GM12878 (cell line): ENCODE results near the gene NUDT22. TPM values are rescaled to one million over a fixed set of nuclear protein-coding genes. Genes with fewer than 3 reads are reported as not detected.

Source experiments
- BACH1 ChIP-seq: fragments of 450-650 bp; IDR thresholded peaks from 2 replicates; pipeline ENCODE4 v1.6.1; 2017; ENCODE audit warnings: mild to moderate bottlenecking, borderline replicate concordance
- BHLHE40 ChIP-seq, 2 experiments: fragments of 450-650 bp in 1 of 2; IDR thresholded peaks; 2 replicates each; pipeline ENCODE4 v1.6.1; 2011 to 2017; ENCODE audit warnings: low read depth in 2 of 2, borderline replicate concordance in 1 of 2, improper control_type of control experiment in 1 of 2, low read length in 1 of 2, mild to moderate bottlenecking in 1 of 2
- CHD1 ChIP-seq: IDR thresholded peaks from 2 replicates; pipeline ENCODE4 v1.6.1; 2012; ENCODE audit warnings: low read depth, low read length, improper control_type of control experiment
- CHD4 ChIP-seq: fragments of 200-600 bp; sonication (generic); IDR thresholded peaks from 2 replicates; pipeline ENCODE4 v1.6.1; 2016; ENCODE audit warnings: mild to moderate bottlenecking
- E2F4 ChIP-seq: IDR thresholded peaks from 2 replicates; pipeline ENCODE4 v1.6.1; 2012; ENCODE audit warnings: low read depth, low read length, improper control_type of control experiment
- HCFC1 ChIP-seq: fragments of 150-350 bp; IDR thresholded peaks from 2 replicates; pipeline ENCODE4 v1.6.1; 2014; ENCODE audit warnings: low read length
- IKZF1 ChIP-seq: fragments of 450-650 bp; conservative IDR thresholded peaks from 2 replicates; pipeline ENCODE4 v1.6.1; 2017; ENCODE audit warnings: antibody characterized with exemption, mild to moderate bottlenecking
- IRF4 ChIP-seq: IDR thresholded peaks from 2 replicates; pipeline ENCODE4 v1.6.1; 2011; ENCODE audit warnings: low read depth, low read length
- LARP7 ChIP-seq: fragments of 450-650 bp; IDR thresholded peaks from 2 replicates; pipeline ENCODE4 v1.6.1; 2017; ENCODE audit warnings: mild to moderate bottlenecking
- NR2C1 ChIP-seq: fragments of 450-650 bp; IDR thresholded peaks from 2 replicates; pipeline ENCODE4 v1.6.1; 2017; ENCODE audit warnings: antibody characterized with exemption, mild to moderate bottlenecking, moderate library complexity
- POLR2AphosphoS2 ChIP-seq: IDR thresholded peaks from 2 replicates; pipeline ENCODE4 v1.6.1; 2011; ENCODE audit warnings: low read depth, mild to moderate bottlenecking, low read length, improper control_type of control experiment, moderate library complexity
- POU2F2 ChIP-seq: IDR thresholded peaks from 3 replicates; pipeline ENCODE4 v1.6.1; 2011; ENCODE audit warnings: low read depth, mild to moderate bottlenecking, low read length, borderline replicate concordance
- RELB ChIP-seq: fragments of 450-650 bp; IDR thresholded peaks from 2 replicates; pipeline ENCODE4 v1.6.1; 2017; ENCODE audit warnings: low read depth, mild to moderate bottlenecking, moderate library complexity
- RFX5 ChIP-seq: IDR thresholded peaks from 2 replicates; pipeline ENCODE4 v1.6.1; 2011; ENCODE audit warnings: low read depth, low read length, improper control_type of control experiment
- RUNX3 ChIP-seq: IDR thresholded peaks from 2 replicates; pipeline ENCODE4 v1.6.1; 2012; ENCODE audit warnings: low read length, inconsistent platforms
- STAT1 ChIP-seq: fragments of 450-650 bp; conservative IDR thresholded peaks from 2 replicates; pipeline ENCODE4 v1.6.1; 2014; ENCODE audit warnings: antibody characterized with exemption, mild to moderate bottlenecking
- ZBTB4 ChIP-seq: fragments of 450-650 bp; formaldehyde crosslinking; IDR thresholded peaks from 2 replicates; pipeline ENCODE4 v1.4.0; 2022; ENCODE audit warnings: mild to moderate bottlenecking, moderate library complexity
- polyA plus RNA-seq, 11 experiments: library from polyadenylated mRNA; depleted of rRNA in 4 of 11; unstranded in 6 of 11; stranded (reverse) in 5 of 11; fragments of >200 nt; fragmentation: Nextera tagmentation in 4 of 11; fragmentation: Illumina TruSeq in 1 of 11; extraction: Ambion mirVana in 4 of 11; extraction: Trizol in 1 of 11; gene quantifications; 1 replicate in 1 of 11; 2 replicates in 10 of 11; pipeline versions ENCODE4 v1.2.1 to v1.2.3, GENCODE V29; 2011 to 2016; ENCODE audit warnings: inconsistent platforms in 2 of 11, missing spikeins in 2 of 11, low read depth in 1 of 11
- total RNA-seq, 4 experiments: library from RNA; depleted of rRNA in 3 of 4; stranded (reverse); fragments of >200 nt in 3 of 4; fragmentation: Illumina TruSeq in 1 of 4; extraction: Trizol in 1 of 4; gene quantifications; 2 replicates each; pipeline versions ENCODE4 v1.2.1 to v1.2.3, GENCODE V29; 2013 to 2021
- TF ChIP-seq, protein P1 (sequence below): IDR thresholded peaks from 2 replicates; pipeline ENCODE4 v1.6.1; 2012; ENCODE audit warnings: low read depth, low read length, improper control_type of control experiment
- TF ChIP-seq, protein P2 (sequence below): fragments of 450-650 bp; IDR thresholded peaks from 2 replicates; pipeline ENCODE4 v1.6.1; 2016; ENCODE audit warnings: mild to moderate bottlenecking
- TF ChIP-seq, protein P3 (sequence below): fragments of 450-650 bp; IDR thresholded peaks from 2 replicates; pipeline ENCODE4 v1.6.1; 2016; ENCODE audit warnings: mild to moderate bottlenecking

Gene NUDT22
- total and polyA plus RNA-seq, 10 of the 15 experiments (the other 5 are each of a cell fraction or from before 2014, with no cell fraction given): 6.7 to 115 (median 64.7) TPM

DNA sequence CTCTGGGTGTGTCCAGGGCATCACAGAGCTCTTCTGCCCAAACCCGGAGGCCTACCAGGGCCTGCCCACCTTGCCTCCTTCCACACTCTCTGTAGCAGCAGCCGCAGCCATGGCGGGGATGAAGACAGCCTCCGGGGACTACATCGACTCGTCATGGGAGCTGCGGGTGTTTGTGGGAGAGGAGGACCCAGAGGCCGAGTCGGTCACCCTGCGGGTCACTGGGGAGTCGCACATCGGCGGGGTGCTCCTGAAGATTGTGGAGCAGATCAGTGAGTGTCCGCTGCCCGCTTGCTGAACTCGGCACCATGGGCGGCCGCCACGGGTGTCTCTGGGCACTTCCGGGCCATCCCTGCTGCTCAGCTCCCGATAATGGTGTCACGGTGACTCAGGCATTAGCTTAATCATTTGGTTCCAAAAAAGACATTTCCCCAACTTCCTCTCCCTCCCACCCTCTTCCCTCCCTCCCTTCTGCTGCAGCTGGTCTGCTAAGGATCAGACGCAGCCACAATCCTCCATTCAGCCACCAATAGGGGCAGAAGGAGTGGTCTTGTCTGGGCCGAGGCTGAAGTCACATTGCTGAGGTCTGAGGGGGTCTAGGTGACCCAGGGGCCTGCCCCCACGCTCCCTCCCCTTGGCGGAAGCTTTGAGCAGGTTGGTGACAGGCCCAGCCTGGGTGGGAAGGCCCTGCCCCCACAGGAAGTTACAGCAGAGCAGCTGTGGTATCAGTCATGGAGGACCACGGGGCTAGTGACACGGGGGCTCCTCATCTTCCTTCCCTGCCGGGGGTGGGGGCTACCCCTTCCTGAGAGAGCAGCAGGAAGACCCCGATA, 18.6 kb upstream of the NUDT22 start (continued):
- TF ChIP-seq HCFC1 (no peak), E2F4 (no peak), CHD1 (0 out of 2 replicates have a peak, but pooled peaks have one; percentile 21), BACH1 (peak; percentile 42; the same call in 1 of the 2 replicates), ZBTB4 (CRISPR knock-in tag) (no peak), POU2F2 (peak; percentile 70), LARP7 (peak; percentile 16; the same call in 1 of the 2 replicates), IKZF1 (peak; percentile 67), CHD4 (no peak), STAT1 (no peak), RFX5 (no peak), NR2C1 (peak; percentile 33; the same call in 1 of the 2 replicates), RUNX3 (peak; percentile 73), POLR2AphosphoS2 (peak; percentile 49), BHLHE40 (IDR thresholded peaks at IDR 0.05; ENCODE audit: borderline replicate concordance in 1 of 2, low read depth in 2 of 2, low read length in 1 of 2) (peak in 1 of 2 experiments; percentile 57; a peak in 1 of 4 replicates), RELB (peak; percentile 65; the same call in 1 of the 2 replicates), IRF4 (0 out of 2 replicates have a peak, but pooled peaks have one; percentile 23)
- TF ChIP-seq, protein P1, sequence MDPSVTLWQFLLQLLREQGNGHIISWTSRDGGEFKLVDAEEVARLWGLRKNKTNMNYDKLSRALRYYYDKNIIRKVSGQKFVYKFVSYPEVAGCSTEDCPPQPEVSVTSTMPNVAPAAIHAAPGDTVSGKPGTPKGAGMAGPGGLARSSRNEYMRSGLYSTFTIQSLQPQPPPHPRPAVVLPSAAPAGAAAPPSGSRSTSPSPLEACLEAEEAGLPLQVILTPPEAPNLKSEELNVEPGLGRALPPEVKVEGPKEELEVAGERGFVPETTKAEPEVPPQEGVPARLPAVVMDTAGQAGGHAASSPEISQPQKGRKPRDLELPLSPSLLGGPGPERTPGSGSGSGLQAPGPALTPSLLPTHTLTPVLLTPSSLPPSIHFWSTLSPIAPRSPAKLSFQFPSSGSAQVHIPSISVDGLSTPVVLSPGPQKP: peak; percentile 65; the same call in 1 of the 2 replicates
- TF ChIP-seq, protein P2, sequence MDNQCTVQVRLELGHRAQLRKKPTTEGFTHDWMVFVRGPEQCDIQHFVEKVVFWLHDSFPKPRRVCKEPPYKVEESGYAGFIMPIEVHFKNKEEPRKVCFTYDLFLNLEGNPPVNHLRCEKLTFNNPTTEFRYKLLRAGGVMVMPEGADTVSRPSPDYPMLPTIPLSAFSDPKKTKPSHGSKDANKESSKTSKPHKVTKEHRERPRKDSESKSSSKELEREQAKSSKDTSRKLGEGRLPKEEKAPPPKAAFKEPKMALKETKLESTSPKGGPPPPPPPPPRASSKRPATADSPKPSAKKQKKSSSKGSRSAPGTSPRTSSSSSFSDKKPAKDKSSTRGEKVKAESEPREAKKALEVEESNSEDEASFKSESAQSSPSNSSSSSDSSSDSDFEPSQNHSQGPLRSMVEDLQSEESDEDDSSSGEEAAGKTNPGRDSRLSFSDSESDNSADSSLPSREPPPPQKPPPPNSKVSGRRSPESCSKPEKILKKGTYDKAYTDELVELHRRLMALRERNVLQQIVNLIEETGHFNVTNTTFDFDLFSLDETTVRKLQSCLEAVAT: 0 out of 2 replicates have a peak, but pooled peaks have one; percentile 50
- TF ChIP-seq, protein P3, sequence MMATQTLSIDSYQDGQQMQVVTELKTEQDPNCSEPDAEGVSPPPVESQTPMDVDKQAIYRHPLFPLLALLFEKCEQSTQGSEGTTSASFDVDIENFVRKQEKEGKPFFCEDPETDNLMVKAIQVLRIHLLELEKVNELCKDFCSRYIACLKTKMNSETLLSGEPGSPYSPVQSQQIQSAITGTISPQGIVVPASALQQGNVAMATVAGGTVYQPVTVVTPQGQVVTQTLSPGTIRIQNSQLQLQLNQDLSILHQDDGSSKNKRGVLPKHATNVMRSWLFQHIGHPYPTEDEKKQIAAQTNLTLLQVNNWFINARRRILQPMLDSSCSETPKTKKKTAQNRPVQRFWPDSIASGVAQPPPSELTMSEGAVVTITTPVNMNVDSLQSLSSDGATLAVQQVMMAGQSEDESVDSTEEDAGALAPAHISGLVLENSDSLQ: peak; percentile 81
